Heart left ventricle (tissue), 13 donors: ENCODE results near the gene SNED1.

Experiments used
- CTCF ChIP-seq, 12 donors: fragments of 200-600 bp; sonication (generic) in 4 of 12; IDR thresholded peaks; one replicate each; pipeline versions ENCODE4 v1.5.0 to v1.8.0; 2018 to 2022; ENCODE audit warnings: antibody characterized with exemption in 12 of 12, mild to moderate bottlenecking in 5 of 12
- POLR2A ChIP-seq, 2 donors: fragments of 450-650 bp; IDR thresholded peaks; one replicate each; pipeline ENCODE4 v1.6.1; 2017; ENCODE audit warnings: antibody characterized with exemption in 2 of 2, mild to moderate bottlenecking in 2 of 2, moderate library complexity in 2 of 2
- donor health status: ischemic (EF 13 %, LVEDD 7.1; RV severe dilation, severe dysfunction).
- donor health status: DM: no; HTN: yes; CAD: no.
- donor health status: DM: no; HTN: no; CAD: no.
- donor health status: ischemic (EF 25% LVEDD 6.9; RV normal size, moderate dysfunction).
- donor health status: ischemic (EF 25% LVEDD 5.7; RV mildly dilated, moderate dysfunction).
- donor health status: ischemic (EF 35%, LVEDD 5.7; RV mildly dilated, moderate dysfunction).
- donor health status: nonischemic (EF 11% LVEDD 7.7; RV severe dilation, severe dysfunction).
- donor health status: DM: yes; HTN: yes; CAD: no.
- donor health status: PGD.
- donor health status: ischemic (EF 29% LVEDD 5.4; RV normal size, mild dysfunction).
- donor health status: nonischemic (EF 23%, LVEDD 6.1; RV moderate dilation, normal function).

- TF ChIP-seq CTCF (IDR thresholded peaks at IDR 0.05) = no peak
- TF ChIP-seq POLR2A (IDR thresholded peaks at IDR 0.05) = no peak
Observed at GRCh38 chr2:240959214-240959940, 39.0 kb upstream of the SNED1 start.
